Stimulated activated naive CD8-positive, alpha-beta T cell treated with anti-CD3 and anti-CD28 coated beads, Interleukin-15, Interleukin-2, amounts not matched to agents 100 U/mL and 50 U/mL, for 24 hours (primary cell): ENCODE data around the gene MEIKIN.

ENCODE experiments used
- ATAC-seq: fragments of 150-1000 bp; cut with Tn5 transposase; one replicate; pipeline ENCODE4 v1.10.0; 2021
- DNase-seq: peaks from one replicate; pipeline ENCODE4 v3.0.0; 2021

MEIKIN gene

GRCh38 chr5:131973089-131973712 lies 27.7 kb upstream of the MEIKIN start:
- ATAC-seq: no peak
- DNase-seq: no peak

GRCh38 chr5:131968396-131968954 lies 23.0 kb upstream of the MEIKIN start:
- DNase-seq (no peak), ATAC-seq (no peak)

GRCh38 chr5:131966551-131966950 lies 21.1 kb upstream of the MEIKIN start:
- no peak for DNase-seq
- ATAC-seq: no peak

GRCh38 chr5:131965826-131966415 lies 20.5 kb upstream of the MEIKIN start:
- ATAC-seq: no peak

GRCh38 chr5:131959906-131960305 lies 14.4 kb upstream of the MEIKIN start:
- ATAC-seq: peak; percentile 78

More at GRCh38 chr5:131965826-131966415, 20.5 kb upstream of the MEIKIN start:
- DNase-seq: no peak

GRCh38 chr5:131959136-131959535 lies 13.7 kb upstream of the MEIKIN start:
- no peak for DNase-seq
- ATAC-seq: no peak

More at GRCh38 chr5:131959906-131960305, 14.4 kb upstream of the MEIKIN start:
- peak; percentile 30 for DNase-seq

GRCh38 chr5:131957721-131958441 lies 12.4 kb upstream of the MEIKIN start:
- peak; percentile 47 for ATAC-seq
- no peak for DNase-seq

GRCh38 chr5:131953969-131954368 lies 8.5 kb upstream of the MEIKIN start:
- DNase-seq: no peak
- no peak for ATAC-seq

- ATAC-seq (no peak), DNase-seq (no peak)
Measured at GRCh38 chr5:131952301-131952857, 6.9 kb upstream of the MEIKIN start.

GRCh38 chr5:131950706-131951105 lies 5.2 kb upstream of the MEIKIN start:
- DNase-seq: no peak
- no peak for ATAC-seq

- DNase-seq: no peak
- ATAC-seq: no peak
Measured at GRCh38 chr5:131947445-131947844, 2.0 kb upstream of the MEIKIN start.

- ATAC-seq (no peak), DNase-seq (no peak)
Measured at GRCh38 chr5:131944702-131945550, 537 bp downstream of the MEIKIN start.

GRCh38 chr5:131943916-131944315 lies 1.5 kb downstream of the MEIKIN start:
- ATAC-seq (no peak), DNase-seq (no peak)

GRCh38 chr5:131942016-131942415 lies 3.4 kb downstream of the MEIKIN start:
- DNase-seq (no peak), ATAC-seq (no peak)

GRCh38 chr5:131939690-131940345 lies 5.6 kb downstream of the MEIKIN start:
- ATAC-seq (no peak), DNase-seq (no peak)

- ATAC-seq (no peak), DNase-seq (no peak)
Measured at GRCh38 chr5:131932235-131932634, 13.2 kb downstream of the MEIKIN start.

- DNase-seq (no peak), ATAC-seq (no peak)
Measured at GRCh38 chr5:131928957-131929356, 16.5 kb downstream of the MEIKIN start.

GRCh38 chr5:131926168-131926567 lies 19.3 kb downstream of the MEIKIN start:
- ATAC-seq: no peak

GRCh38 chr5:131916481-131916880 lies 29.0 kb downstream of the MEIKIN start:
- DNase-seq (no peak), ATAC-seq (no peak)

More at GRCh38 chr5:131926168-131926567, 19.3 kb downstream of the MEIKIN start:
- DNase-seq: no peak

- no peak for DNase-seq
- ATAC-seq: no peak
Measured at GRCh38 chr5:131914472-131914871, 31.0 kb downstream of the MEIKIN start.

GRCh38 chr5:131913603-131914002 lies 31.9 kb downstream of the MEIKIN start:
- ATAC-seq: no peak
- DNase-seq: no peak
